ENCODE data around the gene KDM4B.

KDM4B gene

DNA sequence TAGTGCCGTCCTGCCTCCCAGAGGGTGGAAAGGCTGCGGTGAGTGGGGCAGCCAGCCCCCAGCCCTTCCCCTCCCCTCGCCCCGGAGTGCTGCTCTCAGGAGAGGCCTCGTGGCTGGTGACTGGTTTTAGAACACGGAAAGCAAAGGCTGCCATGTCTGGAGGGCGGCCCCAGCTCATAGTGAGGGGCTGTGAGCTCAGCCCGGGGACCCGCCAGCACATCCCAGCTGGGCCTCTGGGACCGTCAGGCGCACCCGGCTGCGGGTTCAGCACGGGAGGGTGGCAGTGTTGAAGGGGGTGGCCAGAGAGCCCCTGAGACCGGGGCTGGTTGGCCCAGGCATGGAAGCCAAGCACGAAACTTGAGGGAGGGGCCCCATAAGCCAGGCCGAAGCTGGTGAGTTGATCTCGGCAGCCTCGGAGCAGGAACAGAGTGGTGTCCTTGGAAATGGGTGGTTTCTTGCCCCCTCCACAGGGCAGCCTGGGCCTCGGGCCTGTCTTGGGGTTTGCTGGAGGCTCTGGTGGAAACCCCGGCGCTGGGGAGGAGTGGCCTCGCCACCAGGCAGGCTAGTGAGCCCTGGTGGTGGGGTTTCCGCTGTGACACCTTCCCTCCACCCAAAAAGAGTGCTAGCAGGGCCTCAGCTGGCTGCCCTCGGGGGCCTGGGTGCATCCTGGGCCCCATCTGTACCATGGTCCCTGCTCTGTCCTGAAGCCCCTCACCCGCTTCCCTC is 157.7 kb downstream of the KDM4B start:
- DNase-seq: no peak

DNA sequence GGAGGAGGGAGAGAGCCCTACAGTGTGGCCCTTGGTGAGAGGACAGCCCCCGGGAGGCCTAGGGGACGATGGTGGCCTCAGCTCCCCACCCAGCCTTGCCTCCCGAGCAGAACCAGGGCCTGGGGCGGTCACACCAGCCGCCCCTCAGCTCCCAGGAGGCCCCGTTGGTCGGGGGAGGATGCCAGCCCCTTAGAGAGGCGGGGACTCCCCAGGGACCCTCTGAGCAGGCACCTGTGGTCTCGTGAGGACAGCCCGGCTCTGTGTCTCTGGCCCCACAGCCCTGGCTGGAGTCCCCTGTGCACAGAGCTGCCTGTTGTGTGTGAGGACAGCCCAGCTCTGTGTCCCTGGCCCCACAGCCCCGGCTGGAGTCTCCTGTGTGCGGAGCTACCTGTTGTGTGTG is 158.8 kb downstream of the KDM4B start:
- no peak for DNase-seq

DNA sequence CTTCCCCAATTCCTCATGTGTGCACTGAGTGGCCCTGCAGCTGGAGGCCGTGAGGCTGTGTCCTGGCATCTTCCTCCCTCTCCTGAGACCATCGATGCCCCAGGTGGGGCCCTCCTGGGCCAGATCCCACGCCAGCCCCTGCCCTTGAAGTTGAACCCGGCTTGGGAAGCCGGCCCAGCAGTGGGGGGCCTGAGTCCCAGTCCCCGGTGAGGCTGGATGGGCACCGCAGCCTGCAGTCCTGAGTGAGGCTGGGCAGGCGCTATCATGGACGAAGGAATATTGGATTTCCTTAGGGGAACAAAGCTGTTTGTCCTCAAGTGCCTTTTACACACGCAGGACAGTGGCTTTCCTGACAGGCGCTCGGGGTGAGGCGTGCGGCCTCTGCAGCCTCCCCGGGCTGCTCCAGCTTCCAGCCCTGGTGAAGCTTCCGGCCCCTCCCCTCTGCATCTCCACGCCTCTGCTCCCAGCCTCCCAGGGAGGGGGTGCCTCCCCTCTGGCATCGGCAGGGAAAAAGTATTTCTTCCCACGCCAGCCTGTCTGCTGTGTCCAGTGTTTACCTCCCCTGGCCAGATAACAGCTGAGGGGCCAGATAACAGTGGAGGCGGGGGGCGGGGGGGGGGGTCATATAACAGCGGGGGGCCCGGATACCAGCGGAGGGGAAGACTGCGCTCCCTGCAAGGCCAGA is 159.5 kb downstream of the KDM4B start:
- DNase-seq: no peak

DNA sequence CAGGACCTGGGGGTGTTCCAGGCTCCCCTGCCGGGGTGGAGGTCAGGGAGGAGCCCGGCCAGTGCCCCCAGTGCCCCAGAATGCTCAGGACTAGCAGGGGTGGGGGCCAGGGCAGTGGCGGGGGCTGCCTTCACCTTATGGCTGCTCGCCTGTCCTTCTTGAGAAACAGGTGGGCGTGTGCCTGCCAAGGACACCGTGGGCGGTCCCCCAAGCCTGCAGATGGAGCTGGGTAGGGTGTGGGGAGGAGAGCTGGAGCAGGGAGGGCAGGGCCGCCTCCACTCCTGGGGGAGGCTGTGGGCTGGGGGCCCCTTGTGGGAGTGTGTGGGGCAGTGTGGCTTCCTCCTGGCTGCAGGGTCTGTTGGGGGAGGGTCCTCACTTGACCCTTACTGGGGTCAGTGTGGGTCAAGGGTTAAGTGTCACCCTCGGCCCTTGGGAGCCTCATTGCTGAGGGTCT is 160.1 kb downstream of the KDM4B start:
- DNase-seq: no peak

DNA sequence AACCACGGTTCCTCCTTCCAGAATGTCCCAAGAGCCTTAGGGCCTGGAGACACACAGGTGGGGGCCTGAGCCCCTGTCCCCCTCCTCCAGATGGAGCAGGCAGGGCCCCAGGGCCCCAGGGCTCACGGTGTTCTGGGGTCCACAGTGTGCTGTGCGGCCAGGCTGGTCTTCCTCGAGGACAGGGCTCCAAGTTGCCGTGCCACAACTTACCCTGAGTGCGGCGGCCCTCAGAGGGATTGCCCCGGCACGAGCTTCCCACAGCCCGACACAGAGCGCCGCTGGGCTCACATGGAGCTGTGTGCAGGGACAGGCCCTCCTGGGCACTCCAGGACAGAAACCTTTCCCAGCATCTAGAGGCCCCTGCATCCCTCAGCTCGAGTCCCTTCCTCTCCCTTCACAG is 160.8 kb downstream of the KDM4B start:
- DNase-seq: no peak

DNA sequence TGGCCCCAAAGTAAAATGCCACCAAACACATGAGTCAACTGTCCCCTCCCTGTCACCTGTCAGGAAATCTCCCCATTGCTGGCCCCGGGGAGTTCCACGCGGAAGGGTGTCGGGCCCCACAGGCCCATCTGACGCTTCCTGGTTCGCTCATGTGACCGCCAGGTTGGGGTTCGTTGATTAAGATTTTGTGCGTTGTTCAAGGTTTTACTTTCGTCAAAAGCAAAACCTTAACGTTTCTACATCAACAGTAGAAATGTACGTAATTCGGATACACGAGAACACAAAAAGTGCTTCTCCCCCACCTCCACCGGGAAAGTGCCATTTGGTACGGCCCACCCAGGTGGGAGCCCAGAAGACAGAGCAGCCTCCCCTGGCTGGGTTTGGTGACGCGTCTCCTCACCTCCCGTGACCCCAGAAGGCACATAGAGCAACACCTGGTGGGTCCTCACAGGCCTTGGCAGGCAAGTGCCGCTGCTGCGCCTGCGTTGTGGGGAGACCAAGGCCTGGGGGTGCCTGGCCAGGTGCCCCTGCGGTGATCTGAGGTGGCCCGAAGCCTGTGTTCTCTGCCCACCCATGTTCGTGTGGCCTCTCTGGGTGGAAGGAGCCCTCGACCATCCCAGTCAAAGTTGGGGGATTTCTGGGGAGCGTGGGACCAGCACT is 161.6 kb downstream of the KDM4B start:
- peak; percentile 38 for DNase-seq

DNA sequence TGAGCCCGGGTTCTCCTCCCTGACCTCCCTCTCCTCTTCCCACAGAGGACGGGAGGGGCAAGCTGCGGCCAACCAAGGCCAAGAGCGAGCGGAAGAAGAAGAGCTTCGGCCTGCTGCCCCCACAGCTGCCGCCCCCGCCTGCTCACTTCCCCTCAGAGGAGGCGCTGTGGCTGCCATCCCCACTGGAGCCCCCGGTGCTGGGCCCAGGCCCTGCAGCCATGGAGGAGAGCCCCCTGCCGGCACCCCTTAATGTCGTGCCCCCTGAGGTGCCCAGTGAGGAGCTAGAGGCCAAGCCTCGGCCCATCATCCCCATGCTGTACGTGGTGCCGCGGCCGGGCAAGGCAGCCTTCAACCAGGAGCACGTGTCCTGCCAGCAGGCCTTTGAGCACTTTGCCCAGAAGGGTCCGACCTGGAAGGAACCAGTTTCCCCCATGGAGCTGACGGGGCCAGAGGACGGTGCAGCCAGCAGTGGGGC is 162.2 kb downstream of the KDM4B start:
- DNase-seq: no peak

DNA sequence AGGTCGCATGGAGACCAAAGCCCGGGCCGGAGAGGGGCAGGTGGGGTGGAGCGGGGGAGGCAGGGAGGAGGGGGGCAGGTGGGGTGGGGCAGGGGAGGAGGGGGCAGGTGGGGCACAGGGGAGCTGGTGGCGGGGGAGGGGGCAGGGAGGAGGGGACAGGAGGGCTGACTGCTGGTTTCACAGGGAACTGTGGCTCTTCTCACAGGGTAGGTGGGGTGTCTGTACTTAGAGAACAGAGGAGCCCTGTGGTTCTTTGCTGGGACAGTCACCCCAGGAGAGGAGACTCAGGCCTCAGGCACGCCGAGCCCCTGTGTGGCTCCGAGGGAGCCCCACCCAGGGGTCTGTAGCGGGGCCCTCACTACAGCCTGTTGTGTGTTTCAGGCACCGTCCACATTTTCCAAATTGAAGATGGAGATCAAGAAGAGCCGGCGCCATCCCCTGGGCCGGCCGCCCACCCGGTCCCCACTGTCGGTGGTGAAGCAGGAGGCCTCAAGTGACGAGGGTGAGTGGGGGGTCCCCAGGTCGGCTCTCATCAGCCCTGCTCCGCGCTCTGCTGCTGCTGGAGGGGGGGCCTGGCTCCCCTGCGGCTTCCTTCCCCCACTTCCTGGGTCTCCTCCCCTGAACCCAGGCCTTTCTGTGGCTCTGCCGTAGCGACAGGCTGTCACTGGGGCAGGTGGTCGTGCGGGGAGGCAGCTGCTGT is 162.7 kb downstream of the KDM4B start:
- no peak for DNase-seq

DNA sequence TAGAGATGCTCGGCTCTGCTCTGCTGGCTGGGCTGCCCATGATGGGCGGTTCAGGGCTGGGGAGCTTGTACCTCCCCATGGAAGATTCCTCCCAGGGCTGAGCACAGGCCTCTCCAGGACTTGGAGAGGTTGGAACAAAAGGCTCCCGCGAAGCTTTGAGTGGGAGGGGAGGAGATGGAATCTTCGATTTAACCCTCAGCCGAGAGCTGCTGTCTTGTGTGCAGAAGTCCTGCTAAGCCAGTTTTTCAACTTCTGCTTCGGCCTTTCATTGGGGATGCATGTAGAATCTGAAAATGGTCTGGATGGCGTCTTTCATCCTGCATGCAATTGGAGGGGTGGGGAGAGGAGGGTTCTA is 163.3 kb downstream of the KDM4B start:
- no peak for DNase-seq

DNA sequence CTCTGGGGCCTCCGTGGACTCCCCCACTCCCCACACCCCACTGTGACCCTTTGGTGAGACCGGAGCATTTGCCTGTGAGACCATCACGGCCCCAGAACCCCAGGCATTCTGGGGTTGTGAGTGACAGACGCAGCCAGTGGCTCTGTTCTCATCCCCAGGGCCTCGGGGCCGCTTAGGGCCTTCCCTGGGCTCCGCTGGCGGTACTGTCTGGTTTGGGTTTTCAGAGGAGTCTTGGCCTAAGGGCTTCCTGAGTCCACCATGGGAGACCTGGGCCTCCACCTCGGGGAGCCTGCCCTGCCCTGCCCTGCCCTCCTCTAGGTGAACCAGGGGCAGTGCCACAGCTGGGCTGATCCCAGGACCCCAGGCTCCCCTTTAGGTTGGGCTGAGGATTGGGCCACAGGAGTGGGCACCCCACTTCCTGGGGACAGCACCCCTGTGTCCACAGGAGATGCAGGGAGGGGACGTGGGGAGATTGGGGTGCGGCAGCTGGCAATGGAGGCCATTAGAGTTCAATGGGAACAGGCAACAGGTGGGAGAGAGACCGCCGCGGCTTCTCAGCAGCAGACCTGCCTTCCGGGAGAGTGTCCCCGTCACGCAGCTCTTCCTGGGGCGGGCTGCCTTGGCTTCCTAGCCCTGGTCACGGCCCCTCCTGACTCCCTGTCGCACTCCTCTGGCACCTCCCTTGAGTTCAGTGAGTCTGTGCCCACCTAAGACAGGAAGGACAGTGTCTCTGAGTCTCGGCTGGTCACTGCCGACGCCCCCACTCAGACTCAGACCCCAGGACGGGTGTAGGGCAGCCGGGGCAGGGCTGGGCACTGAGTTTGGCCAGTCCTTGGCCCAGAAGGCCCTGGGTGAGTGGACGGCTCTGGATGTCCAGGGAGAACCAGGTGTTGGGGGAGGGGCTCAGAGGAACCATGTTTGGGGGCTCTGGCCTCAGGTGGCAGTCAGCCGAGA is 164.1 kb downstream of the KDM4B start:
- DNase-seq: no peak

DNA sequence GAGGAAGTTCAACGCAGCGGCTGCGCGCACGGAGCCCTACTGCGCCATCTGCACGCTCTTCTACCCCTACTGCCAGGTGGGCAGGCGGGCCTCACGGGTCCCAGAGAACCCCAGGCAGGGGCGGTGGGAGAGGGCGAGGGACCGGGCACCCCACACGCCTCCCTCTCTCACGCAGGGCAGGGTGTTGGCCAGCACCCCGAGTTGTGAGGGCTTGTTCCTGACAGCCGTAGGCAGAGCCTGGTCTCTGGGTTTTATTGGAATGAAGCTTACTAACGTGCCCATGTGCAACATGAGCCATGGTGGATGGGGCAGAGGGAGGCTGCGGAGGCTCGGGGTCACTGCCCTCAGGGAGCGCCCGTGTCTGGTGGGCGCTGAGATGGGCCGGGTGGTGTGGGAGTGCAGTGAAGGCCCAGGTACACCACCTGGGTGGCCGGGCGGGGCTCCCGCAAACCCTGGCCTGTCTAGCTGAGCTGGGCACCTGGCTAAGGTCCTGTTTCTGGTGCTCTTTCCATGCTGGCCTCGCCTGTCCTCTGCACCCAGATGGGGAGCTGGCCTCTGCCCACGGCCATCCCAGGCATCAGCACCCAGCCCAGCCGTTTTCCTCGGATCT is 165.2 kb downstream of the KDM4B start:
- DNase-seq: no peak

DNA sequence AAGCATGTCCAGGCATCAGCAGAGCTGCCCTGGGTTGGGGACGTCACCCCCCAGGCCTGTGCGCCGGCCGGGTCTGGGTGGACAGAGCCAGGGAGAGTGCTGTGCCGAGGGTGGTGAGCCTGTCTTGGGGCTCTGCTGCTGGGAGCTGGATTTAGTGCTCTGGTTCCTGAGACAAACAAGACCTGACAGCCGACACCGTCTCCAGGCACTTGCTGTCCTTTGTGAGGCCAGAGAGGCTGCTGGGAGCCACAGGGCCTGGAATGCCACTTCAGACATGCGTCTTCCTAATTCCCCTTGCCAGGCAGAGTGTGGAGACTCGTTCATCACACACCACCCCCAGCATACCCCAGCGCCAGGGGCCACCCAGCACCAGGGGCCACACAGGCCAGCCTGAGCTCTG is 165.8 kb downstream of the KDM4B start:
- DNase-seq: no peak

DNA sequence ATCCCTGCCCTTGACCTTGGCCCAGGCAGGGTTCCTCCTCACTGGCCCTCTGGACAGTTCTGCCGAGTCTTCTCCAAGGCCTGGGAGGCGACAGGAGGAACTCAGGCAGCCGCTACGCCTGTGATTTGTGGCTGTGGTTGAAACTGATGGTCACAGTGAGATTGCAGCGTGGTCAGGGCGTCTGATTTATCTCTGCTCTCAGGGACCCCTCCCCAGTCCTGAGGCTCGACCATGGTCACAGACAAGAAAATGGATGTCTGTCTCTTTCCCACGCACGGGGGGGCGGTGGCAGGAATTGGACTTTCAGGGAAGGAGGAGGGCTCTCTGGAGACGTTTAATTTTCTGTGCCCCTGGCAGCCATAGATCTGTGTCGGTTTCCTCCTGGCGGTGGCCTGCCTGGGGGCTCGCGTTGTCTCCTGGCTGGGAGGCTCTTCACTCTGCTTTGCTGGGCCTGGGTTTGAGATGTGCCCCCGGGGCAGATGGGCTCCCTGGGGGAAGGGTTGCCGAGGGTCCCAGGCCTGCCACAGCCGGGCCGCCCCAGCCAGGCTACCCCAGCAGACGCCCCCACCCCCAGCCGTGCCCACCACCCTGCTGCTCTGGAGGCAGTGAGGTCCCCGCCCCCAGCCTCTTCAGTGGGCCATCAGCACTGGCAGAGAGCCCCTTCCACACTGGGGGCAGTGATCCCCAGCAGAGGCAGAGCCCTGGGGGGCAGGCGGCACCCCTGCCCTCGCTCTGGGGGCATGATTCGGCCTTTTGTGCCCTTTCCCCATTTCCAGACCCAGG is 167.4 kb downstream of the KDM4B start:
- no peak for DNase-seq

DNA sequence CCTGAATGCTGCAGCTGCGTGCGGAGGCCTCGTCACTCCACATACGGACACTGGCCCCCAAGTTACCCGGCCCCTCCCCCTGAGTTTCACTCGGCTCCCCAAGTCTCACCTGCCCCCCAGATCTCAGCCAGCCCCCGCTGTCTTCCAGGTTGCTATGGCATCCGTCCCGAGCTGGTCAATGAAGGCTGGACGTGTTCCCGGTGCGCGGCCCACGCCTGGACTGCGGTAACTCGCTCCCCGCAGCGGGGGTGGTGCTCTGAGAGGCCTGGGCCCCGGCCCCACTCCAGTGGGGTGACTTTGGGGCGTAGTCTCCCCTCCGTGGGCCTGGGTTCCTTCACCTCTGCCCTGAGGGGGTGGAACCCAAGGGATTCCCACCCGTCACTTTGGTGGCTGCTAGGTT is 168.2 kb downstream of the KDM4B start:
- no peak for DNase-seq

DNA sequence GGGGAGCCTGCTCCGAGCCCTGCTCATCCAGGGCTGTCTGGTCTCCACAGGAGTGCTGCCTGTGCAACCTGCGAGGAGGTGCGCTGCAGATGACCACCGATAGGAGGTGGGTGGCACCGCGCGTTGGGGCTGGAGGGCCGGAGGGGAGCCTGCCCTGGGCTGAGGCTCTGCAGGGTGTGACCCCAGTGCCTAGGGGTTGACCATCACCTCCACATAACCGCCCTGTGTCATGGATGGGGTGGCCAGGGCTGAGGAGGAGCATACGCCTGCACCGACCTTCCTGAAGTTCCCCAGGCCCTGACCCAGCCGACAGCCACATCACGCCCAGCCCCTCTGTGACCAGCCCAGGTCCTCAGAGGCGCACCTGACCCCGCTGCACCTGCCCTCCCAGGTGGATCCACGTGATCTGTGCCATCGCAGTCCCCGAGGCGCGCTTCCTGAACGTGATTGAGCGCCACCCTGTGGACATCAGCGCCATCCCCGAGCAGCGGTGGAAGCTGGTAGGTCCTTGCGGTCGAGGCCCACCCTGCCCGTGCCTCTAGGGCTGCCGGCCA is 168.7 kb downstream of the KDM4B start:
- DNase-seq: no peak

DNA sequence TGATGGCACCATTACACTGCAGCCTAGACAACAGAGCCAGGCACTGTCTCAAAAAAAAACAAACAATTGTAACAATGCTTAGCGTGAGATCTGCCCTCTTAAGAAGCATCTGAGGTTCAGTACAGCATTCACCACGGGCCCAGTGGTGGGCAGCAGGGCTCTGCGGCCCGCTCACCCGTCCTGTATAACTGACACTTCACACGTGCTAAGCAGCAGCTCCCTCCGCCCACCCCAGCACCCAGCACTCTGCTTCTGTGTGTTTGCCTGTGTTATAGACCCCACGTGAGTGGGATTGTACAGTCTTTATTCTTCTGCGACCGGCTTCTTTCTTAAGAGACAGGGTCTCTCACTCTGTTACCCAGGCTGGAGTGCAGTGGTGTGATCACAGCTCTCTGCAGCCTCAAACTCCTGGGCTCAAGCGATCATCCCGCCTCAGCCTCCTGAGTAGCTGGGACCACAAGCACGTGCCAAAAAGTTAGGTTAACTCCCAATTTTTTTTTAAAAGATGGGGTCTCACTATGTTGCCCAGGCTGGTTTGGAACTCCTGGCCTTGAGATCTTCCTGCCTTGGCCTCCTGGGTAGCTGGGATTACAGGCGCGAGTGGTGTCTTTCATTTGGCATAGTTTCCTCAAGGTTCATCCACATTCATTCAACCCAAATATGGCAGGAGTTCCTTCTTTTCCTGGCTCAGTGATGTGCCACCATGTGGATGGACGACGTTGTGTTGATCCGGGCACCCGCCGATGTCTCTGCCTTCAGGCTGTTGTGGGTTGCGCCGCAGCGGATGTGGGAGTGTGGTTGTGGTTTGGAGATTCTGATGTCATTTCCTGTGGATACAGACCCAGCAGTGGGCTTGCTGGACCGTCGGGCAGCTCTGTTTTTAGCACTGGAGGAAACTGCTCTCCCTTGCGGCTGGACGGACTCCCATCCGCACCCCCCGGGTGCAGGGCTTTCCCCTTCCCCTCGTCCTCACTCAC is 170.0 kb downstream of the KDM4B start:
- peak; percentile 57 for DNase-seq

DNA sequence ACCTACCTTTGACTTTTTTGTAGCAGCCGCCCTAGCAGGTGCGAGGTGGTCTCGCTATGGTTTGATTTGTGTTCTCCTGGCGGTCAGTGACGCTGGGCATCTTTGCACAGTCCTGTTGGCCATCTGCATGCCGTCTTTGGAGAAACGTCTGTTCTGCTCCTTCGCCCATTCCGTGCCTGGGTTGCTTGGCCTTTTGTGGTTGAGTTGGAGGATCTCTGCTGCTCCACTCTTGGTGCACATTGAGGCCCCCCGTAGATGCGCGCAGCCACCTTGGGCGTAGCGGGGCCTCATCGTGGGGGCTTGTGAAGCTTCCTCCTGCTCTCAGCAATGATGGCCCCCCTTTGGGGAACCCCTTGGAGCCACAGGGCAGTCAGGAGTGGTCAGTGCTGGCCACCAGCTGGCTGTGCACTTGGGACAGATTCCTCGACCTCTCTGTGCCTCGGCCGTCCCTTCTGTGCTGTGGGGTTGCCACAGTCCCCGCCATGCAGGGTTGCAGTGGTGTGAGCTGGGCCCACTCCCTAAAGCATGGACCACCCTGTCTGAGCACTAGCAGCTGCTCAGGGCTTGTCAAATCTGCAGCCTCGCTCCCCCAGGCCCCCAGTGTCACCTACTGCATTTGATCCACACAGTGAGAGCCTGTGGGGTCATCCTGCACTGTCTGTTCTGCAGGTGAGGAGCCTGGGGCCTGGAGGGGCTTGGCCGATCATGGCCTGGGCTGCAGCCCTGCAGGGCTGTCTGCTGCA is 170.8 kb downstream of the KDM4B start:
- DNase-seq: no peak

DNA sequence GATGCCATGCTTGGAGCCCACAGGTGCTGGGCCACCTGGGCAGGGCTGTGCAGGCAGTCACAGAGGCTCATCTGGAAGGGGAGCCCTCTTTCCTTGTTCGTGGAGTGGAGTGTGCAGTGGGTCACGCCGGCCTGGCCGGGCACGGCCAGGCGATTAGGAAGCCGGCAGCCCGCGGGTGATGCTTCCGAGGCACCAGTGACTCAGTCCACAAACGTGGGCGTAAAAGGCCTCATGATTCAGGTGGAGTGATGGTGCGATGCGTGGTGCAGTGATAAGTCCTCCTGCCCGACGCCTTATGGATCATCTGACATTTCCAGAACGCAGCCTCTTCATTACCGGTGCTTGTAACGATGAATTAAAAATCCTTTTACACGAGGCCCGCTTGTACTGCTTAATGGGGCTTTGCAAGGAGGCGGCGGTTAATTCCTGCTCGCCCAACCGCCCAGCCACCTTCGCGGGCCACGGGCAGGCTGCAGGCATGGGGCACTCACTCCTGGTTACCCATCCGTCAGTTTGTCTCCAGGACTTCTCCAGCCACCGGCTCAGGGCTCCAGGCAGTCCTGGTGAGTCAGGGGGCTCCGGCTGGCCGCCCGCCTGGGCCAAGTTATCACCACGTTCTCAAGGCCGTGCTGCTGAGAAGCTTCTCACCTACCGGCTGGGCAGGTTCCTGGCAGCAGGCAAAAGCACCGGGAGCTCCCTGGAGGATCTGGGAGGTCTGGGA is 172.4 kb downstream of the KDM4B start:
- no peak for DNase-seq

Data from stimulated activated CD4-positive, alpha-beta T cell treated with anti-CD3 and anti-CD28 coated beads, Interleukin-4, amount 100 ng/mL, for 1 hour (primary cell).